SK-N-SH (cell line): Measurements from ENCODE around the gene HSD17B1. TPM values are rescaled to one million over a fixed set of nuclear protein-coding genes. Genes with fewer than 3 reads are reported as not detected.

ENCODE experiments used
- CTCF ChIA-PET: fragments of 300-600, 350-600 bp; formaldehyde crosslinking; extraction: SDS; loops from one replicate; lab custom pipeline; 2021; lab: Yijun Ruan, JAX
- POLR2A ChIA-PET: fragments of 350-600 bp; sonication (Branson Sonifier 250); formaldehyde crosslinking; extraction: SDS; loops from one replicate; lab custom pipeline; 2020; ENCODE audit warnings: antibody characterized with exemption, inconsistent platforms; lab: Yijun Ruan, JAX
- DNase-seq: peaks from one replicate; pipeline ENCODE4 v3.0.0; 2012
- H2AFZ ChIP-seq: fragments of 200-600 bp; sonication (generic); 2 replicates; pipeline ENCODE4 v1.8.1; 2016; ENCODE audit warnings: antibody characterized with exemption, mild to moderate bottlenecking, low read depth
- H3F3A ChIP-seq: fragments of 200-600 bp; sonication (generic); replicated peaks from 2 replicates; pipeline ENCODE3; 2016; ENCODE audit warnings: antibody characterized with exemption, mild to moderate bottlenecking; ENCODE audit not compliant: insufficient read depth
- H3K27ac ChIP-seq, 2 experiments: fragments of 200-500 bp in 1 of 2; fragments of 200-600 bp in 1 of 2; sonication (Bioruptor generic) in 1 of 2; sonication (generic), shearing (Covaris generic) in 1 of 2; 2 replicates each; pipeline versions ENCODE4 v1.5.1 to v1.6.1; 2014 to 2016; ENCODE audit warnings: low read depth in 2 of 2, inconsistent platforms in 1 of 2, low read length in 1 of 2, mild to moderate bottlenecking in 1 of 2, mixed read lengths in 1 of 2
- H3K27me3 ChIP-seq: fragments of 200-600 bp; sonication (generic), shearing (Covaris generic); 2 replicates; pipeline ENCODE4 v1.6.1; 2016; ENCODE audit warnings: mixed run types; ENCODE audit not compliant: insufficient read depth
- H3K36me3 ChIP-seq, 2 experiments: fragments of 200-500 bp in 1 of 2; fragments of 200-600 bp in 1 of 2; sonication (Bioruptor generic) in 1 of 2; sonication (generic) in 1 of 2; replicated peaks in 1 of 2; 2 replicates each; pipeline versions ENCODE3 to v1.5.1; 2014 to 2016; ENCODE audit warnings: low read length in 1 of 2, mild to moderate bottlenecking in 1 of 2; ENCODE audit not compliant: insufficient read depth in 2 of 2, control insufficient read depth in 1 of 2
- H3K4me1 ChIP-seq, 2 experiments: fragments of 200-500 bp in 1 of 2; fragments of 200-600 bp in 1 of 2; sonication (Bioruptor generic) in 1 of 2; sonication (generic), shearing (Covaris generic) in 1 of 2; 2 replicates each; pipeline versions ENCODE4 v1.5.1 to v1.6.1; 2014 to 2016; ENCODE audit warnings: low read depth in 1 of 2, low read length in 1 of 2, mixed run types in 1 of 2; ENCODE audit not compliant: insufficient read depth in 2 of 2, control insufficient read depth in 1 of 2
- H3K4me2 ChIP-seq: fragments of 200-600 bp; sonication (generic), shearing (Covaris generic); 2 replicates; pipeline ENCODE4 v1.6.1; 2017; ENCODE audit warnings: mixed run types
- H3K4me3 ChIP-seq, 2 experiments: fragments of 200-500 bp in 1 of 2; fragments of 200-600 bp in 1 of 2; sonication (Bioruptor generic) in 1 of 2; sonication (generic), shearing (Covaris generic) in 1 of 2; 2 replicates each; pipeline versions ENCODE4 v1.5.1 to v1.8.1; 2014 to 2016; ENCODE audit warnings: low read depth in 2 of 2, inconsistent platforms in 1 of 2, low read length in 1 of 2, mild to moderate bottlenecking in 1 of 2, mixed read lengths in 1 of 2, moderate library complexity in 1 of 2
- H3K79me2 ChIP-seq: fragments of 200-600 bp; sonication (generic); 2 replicates; pipeline ENCODE4 v1.8.1; 2017; ENCODE audit warnings: mild to moderate bottlenecking; ENCODE audit not compliant: insufficient read depth
- H3K9ac ChIP-seq: fragments of 200-600 bp; sonication (generic); 2 replicates; pipeline ENCODE4 v1.6.1; 2017; ENCODE audit warnings: mixed run types
- H3K9me2 ChIP-seq: fragments of 200-600 bp; sonication (generic); 2 replicates; pipeline ENCODE4 v1.6.1; 2017; ENCODE audit warnings: mixed run types
- H3K9me3 ChIP-seq: fragments of 200-600 bp; sonication (generic); 2 replicates; pipeline ENCODE4 v1.6.1; 2017; ENCODE audit warnings: mixed run types, mild to moderate bottlenecking, moderate library complexity
- H4K20me1 ChIP-seq: fragments of 200-600 bp; sonication (generic); 2 replicates; pipeline ENCODE4 v1.6.1; 2017; ENCODE audit warnings: mild to moderate bottlenecking, mixed run types; ENCODE audit not compliant: insufficient read depth
- CHD2 ChIP-seq: fragments of 150-350 bp; IDR thresholded peaks from 2 replicates; pipeline ENCODE4 v1.6.1; 2018; ENCODE audit warnings: low read length; ENCODE audit not compliant: partially characterized antibody
- EZH2phosphoT487 ChIP-seq: fragments of 200-600 bp; sonication (generic); IDR thresholded peaks from 2 replicates; pipeline ENCODE4 v1.6.1; 2017; ENCODE audit warnings: low read depth, mixed run types, mild to moderate bottlenecking, antibody characterized with exemption, moderate library complexity, borderline replicate concordance
- FOXM1 ChIP-seq: IDR thresholded peaks from 2 replicates; pipeline ENCODE4 v1.4.0; 2012; ENCODE audit warnings: low read depth, mild to moderate bottlenecking
- GATA2 ChIP-seq: sonication (generic); formaldehyde crosslinking; IDR thresholded peaks from 2 replicates; pipeline ENCODE4 v1.5.0; 2020; ENCODE audit warnings: mild to moderate bottlenecking, missing genetic modification reagents
- JUND ChIP-seq: IDR thresholded peaks from 2 replicates; pipeline ENCODE4 v1.4.0; 2012
- MEF2A ChIP-seq: IDR thresholded peaks from 2 replicates; pipeline ENCODE4 v1.4.0; 2012; ENCODE audit warnings: low read depth, borderline replicate concordance
- NFIC ChIP-seq: IDR thresholded peaks from 2 replicates; pipeline ENCODE4 v1.4.0; 2012; ENCODE audit warnings: borderline replicate concordance
- NRF1 ChIP-seq: IDR thresholded peaks from 2 replicates; pipeline ENCODE4 v1.6.1; 2012; ENCODE audit warnings: low read depth, mild to moderate bottlenecking, low read length
- RCOR1 ChIP-seq: fragments of 150-350 bp; IDR thresholded peaks from 2 replicates; pipeline ENCODE4 v1.6.1; 2017; ENCODE audit warnings: antibody characterized with exemption, low read length
- RFX5 ChIP-seq: IDR thresholded peaks from 2 replicates; pipeline ENCODE4 v1.6.1; 2012; ENCODE audit warnings: mild to moderate bottlenecking, improper control_type of control experiment, low read length
- SIN3A ChIP-seq: IDR thresholded peaks from 2 replicates; pipeline ENCODE4 v1.6.1; 2012; ENCODE audit warnings: low read depth, mild to moderate bottlenecking, low read length, moderate library complexity, borderline replicate concordance
- SMC3 ChIP-seq: IDR thresholded peaks from 2 replicates; pipeline ENCODE4 v1.6.1; 2012; ENCODE audit warnings: low read depth, low read length, improper control_type of control experiment
- TCF12 ChIP-seq: IDR thresholded peaks from 2 replicates; pipeline ENCODE4 v1.4.0; 2012
- TEAD4 ChIP-seq: IDR thresholded peaks from 2 replicates; pipeline ENCODE4 v1.4.0; 2012; ENCODE audit warnings: mild to moderate bottlenecking, borderline replicate concordance; ENCODE audit not compliant: insufficient read depth
- WGBS: methylation state at CpG from one replicate; pipeline ENCODE4 v1.1.6; 2017; ENCODE audit warnings: low lambda C conversion rate; 5-methylcytosine and 5-hydroxymethylcytosine counted together
- polyA plus RNA-seq, 3 experiments: library from polyadenylated mRNA; depleted of rRNA; stranded (reverse); fragments of >200 nt; gene quantifications; 2 replicates each; pipeline ENCODE4 v1.2.3, GENCODE V29; 2012
- TF ChIP-seq, protein P1 (sequence below): IDR thresholded peaks from 2 replicates; pipeline ENCODE4; 2012
- TF ChIP-seq, protein P2 (sequence below): fragments of 150-350 bp; IDR thresholded peaks from 2 replicates; pipeline ENCODE4 v1.6.1; 2017; ENCODE audit warnings: antibody characterized with exemption, low read length, low read depth, borderline replicate concordance
- TF ChIP-seq, protein P3 (sequence below): IDR thresholded peaks from 2 replicates; pipeline ENCODE4 v1.4.0; 2012; ENCODE audit warnings: low read depth
- TF ChIP-seq, protein P4 (sequence below): fragments of 200-600 bp; sonication (generic); IDR thresholded peaks from 2 replicates; pipeline ENCODE4 v1.6.1; 2017; ENCODE audit warnings: antibody characterized with exemption, mild to moderate bottlenecking, moderate library complexity

Gene HSD17B1
- polyA plus RNA-seq, 1 of the 3 experiments (the other 2 are of a cell fraction) = 1.3 TPM

DNA sequence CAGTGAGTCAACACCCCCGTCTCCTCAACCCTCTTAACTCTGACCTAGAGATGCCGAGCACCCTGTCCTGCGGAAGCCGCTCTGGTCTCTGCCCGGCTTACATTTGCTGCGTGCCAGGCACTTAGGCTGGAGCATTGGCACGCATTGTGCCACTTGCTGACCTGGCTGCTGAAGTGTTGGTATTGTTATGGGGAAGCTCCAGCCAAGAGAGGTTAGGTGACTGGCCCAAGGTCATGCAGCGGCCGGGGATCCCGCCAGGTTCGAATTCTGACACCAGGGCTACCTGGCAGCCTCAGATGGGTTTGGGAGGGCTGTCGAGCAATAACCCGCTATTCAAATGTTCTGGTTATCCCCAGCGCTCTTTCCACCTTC, 5.0 kb upstream of the HSD17B1 start:
- CTCF ChIA-PET = no interaction called here
- H3K79me2 ChIP-seq = peaks cover 21% of the 10 kb centered on the region; the same call in 1 of the 2 replicates
- no peak overlapping the region for H3K4me3 ChIP-seq
- H3K9ac ChIP-seq = no peak overlapping the region
- H3K36me3 ChIP-seq = peaks cover 3 to 13% of the 10 kb centered on the region in 2 experiments
- no peak for DNase-seq
- H3K27ac ChIP-seq = no peak overlapping the region
- TF ChIP-seq, protein P1, sequence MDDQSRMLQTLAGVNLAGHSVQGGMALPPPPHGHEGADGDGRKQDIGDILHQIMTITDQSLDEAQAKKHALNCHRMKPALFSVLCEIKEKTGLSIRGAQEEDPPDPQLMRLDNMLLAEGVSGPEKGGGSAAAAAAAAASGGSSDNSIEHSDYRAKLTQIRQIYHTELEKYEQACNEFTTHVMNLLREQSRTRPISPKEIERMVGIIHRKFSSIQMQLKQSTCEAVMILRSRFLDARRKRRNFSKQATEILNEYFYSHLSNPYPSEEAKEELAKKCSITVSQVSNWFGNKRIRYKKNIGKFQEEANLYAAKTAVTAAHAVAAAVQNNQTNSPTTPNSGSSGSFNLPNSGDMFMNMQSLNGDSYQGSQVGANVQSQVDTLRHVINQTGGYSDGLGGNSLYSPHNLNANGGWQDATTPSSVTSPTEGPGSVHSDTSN = no peak
- TF ChIP-seq, protein P2, sequence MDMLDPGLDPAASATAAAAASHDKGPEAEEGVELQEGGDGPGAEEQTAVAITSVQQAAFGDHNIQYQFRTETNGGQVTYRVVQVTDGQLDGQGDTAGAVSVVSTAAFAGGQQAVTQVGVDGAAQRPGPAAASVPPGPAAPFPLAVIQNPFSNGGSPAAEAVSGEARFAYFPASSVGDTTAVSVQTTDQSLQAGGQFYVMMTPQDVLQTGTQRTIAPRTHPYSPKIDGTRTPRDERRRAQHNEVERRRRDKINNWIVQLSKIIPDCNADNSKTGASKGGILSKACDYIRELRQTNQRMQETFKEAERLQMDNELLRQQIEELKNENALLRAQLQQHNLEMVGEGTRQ = no peak
- TF ChIP-seq RCOR1 (no peak), EZH2phosphoT487 (no peak), GATA2 (no peak), MEF2A (no peak), RFX5 (no peak), CHD2 (no peak), JUND (no peak), SIN3A (no peak), FOXM1 (no peak), TCF12 (no peak), NFIC (no peak), NRF1 (no peak), SMC3 (no peak), TEAD4 (no peak)
- TF ChIP-seq, protein P3, sequence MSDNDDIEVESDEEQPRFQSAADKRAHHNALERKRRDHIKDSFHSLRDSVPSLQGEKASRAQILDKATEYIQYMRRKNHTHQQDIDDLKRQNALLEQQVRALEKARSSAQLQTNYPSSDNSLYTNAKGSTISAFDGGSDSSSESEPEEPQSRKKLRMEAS = no peak
- TF ChIP-seq, protein P4, sequence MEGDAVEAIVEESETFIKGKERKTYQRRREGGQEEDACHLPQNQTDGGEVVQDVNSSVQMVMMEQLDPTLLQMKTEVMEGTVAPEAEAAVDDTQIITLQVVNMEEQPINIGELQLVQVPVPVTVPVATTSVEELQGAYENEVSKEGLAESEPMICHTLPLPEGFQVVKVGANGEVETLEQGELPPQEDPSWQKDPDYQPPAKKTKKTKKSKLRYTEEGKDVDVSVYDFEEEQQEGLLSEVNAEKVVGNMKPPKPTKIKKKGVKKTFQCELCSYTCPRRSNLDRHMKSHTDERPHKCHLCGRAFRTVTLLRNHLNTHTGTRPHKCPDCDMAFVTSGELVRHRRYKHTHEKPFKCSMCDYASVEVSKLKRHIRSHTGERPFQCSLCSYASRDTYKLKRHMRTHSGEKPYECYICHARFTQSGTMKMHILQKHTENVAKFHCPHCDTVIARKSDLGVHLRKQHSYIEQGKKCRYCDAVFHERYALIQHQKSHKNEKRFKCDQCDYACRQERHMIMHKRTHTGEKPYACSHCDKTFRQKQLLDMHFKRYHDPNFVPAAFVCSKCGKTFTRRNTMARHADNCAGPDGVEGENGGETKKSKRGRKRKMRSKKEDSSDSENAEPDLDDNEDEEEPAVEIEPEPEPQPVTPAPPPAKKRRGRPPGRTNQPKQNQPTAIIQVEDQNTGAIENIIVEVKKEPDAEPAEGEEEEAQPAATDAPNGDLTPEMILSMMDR = no peak
- H2AFZ ChIP-seq = no peak overlapping the region
- no peaks in the 10 kb centered on the region for H3K9me2 ChIP-seq
- peaks cover 0 to 3% of the 10 kb centered on the region in 2 experiments; a peak in 1 of 4 replicates for H3K4me1 ChIP-seq
- no peaks in the 10 kb centered on the region for H3K9me3 ChIP-seq
- POLR2A ChIA-PET = interaction anchor here (1.3 kb wide), 1 partner anchor 11 kb away, joined by 3 read pairs; no protein-coding TSS in a partner anchor
- peaks cover 2% of the 10 kb centered on the region for H3F3A ChIP-seq
- no peak overlapping the region for H3K4me2 ChIP-seq
- H3K27me3 ChIP-seq = no peaks in the 10 kb centered on the region
- no peaks in the 10 kb centered on the region for H4K20me1 ChIP-seq
- 95% methylated on average over 11 of the region's 14 CpGs for WGBS
